Peyer's patch (tissue), 4 donors: ENCODE measurements around the gene PRKAR1B. TPM values are rescaled to one million over a fixed set of nuclear protein-coding genes. Genes with fewer than 3 reads are reported as not detected.

Source experiments
- DNase-seq, 3 donors: peaks; one replicate each; pipeline ENCODE4 v3.0.0-alpha.2; 2017 to 2019
- H3K27ac ChIP-seq, 4 donors: fragments of 200-600 bp; sonication (generic); one replicate each; pipeline ENCODE4 v1.5.1; 2016 to 2019
- H3K27me3 ChIP-seq, 2 donors: fragments of 200-600 bp; sonication (generic); one replicate each; pipeline ENCODE4 v1.5.1; 2019
- H3K36me3 ChIP-seq, 3 donors: fragments of 200-600 bp; sonication (generic); one replicate each; pipeline ENCODE4 v1.5.1; 2016 to 2019
- H3K4me1 ChIP-seq, 4 donors: fragments of 200-600 bp; sonication (generic); one replicate each; pipeline ENCODE4 v1.5.1; 2016 to 2019
- H3K4me3 ChIP-seq, 4 donors: fragments of 200-600 bp; sonication (generic); 1 replicate in 3 of 4; 2 replicates in 1 of 4; pipeline ENCODE4 v1.5.1; 2016 to 2019; ENCODE audit warnings: mild to moderate bottlenecking in 1 of 4
- H3K9me3 ChIP-seq, 4 donors: fragments of 200-600 bp; sonication (generic); one replicate each; pipeline ENCODE4 v1.5.1; 2016 to 2019; ENCODE audit warnings: mild to moderate bottlenecking in 1 of 4
- CTCF ChIP-seq, 6 experiments: fragments of 450-650 bp in 4 of 6; fragments of 200-600 bp in 2 of 6; sonication (generic) in 1 of 6; IDR thresholded peaks; one replicate each; pipeline ENCODE4 v1.5.1; 2017 to 2019; ENCODE audit warnings: antibody characterized with exemption in 6 of 6, mild to moderate bottlenecking in 3 of 6, moderate library complexity in 1 of 6
- POLR2A ChIP-seq, 2 donors: fragments of 450-650 bp; IDR thresholded peaks; one replicate each; pipeline ENCODE4 v1.5.1; 2017; ENCODE audit warnings: antibody characterized with exemption in 2 of 2, mild to moderate bottlenecking in 2 of 2, moderate library complexity in 2 of 2
- total RNA-seq, 4 donors: library from RNA; depleted of rRNA; stranded (reverse); fragments of >200 nt; gene quantifications; one replicate each; pipeline ENCODE4 v1.1.0, GENCODE V29; 2016

PRKAR1B gene
- total RNA-seq, 4 donors from 2014 or later, result 13.0 to 42.9 (median 17.0) TPM

GRCh38 chr7:683526-684205 lies 43.4 kb downstream of the PRKAR1B start:
- Histone ChIP-seq H3K27ac (no peak overlapping the region), H3K4me3 (no peak overlapping the region), H3K27me3 (no peaks in the 10 kb centered on the region), H3K36me3 (peaks cover 0 to 4% (median 0%) of the 10 kb centered on the region in 3 donors), H3K9me3 (peaks cover 0 to 12% (median 3%) of the 10 kb centered on the region in 4 donors), H3K4me1 (no peaks in the 10 kb centered on the region)
- peak in 1 of 3 donors; percentile 20 for DNase-seq
- TF ChIP-seq CTCF (IDR thresholded peaks at IDR 0.05), result no peak
- TF ChIP-seq POLR2A (IDR thresholded peaks at IDR 0.05), result no peak

GRCh38 chr7:682810-683209 lies 44.3 kb downstream of the PRKAR1B start:
- DNase-seq, result no peak
- H3K4me1 ChIP-seq, result no peaks in the 10 kb centered on the region
- peaks cover 0 to 4% (median 0%) of the 10 kb centered on the region in 3 donors for H3K36me3 ChIP-seq
- no peak overlapping the region for H3K4me3 ChIP-seq
- TF ChIP-seq CTCF (IDR thresholded peaks at IDR 0.05), result no peak
- TF ChIP-seq POLR2A (IDR thresholded peaks at IDR 0.05), result no peak
- no peak overlapping the region for H3K27ac ChIP-seq
- H3K9me3 ChIP-seq, result peaks cover 0 to 8% (median 3%) of the 10 kb centered on the region in 4 donors
- no peaks in the 10 kb centered on the region for H3K27me3 ChIP-seq

DNA sequence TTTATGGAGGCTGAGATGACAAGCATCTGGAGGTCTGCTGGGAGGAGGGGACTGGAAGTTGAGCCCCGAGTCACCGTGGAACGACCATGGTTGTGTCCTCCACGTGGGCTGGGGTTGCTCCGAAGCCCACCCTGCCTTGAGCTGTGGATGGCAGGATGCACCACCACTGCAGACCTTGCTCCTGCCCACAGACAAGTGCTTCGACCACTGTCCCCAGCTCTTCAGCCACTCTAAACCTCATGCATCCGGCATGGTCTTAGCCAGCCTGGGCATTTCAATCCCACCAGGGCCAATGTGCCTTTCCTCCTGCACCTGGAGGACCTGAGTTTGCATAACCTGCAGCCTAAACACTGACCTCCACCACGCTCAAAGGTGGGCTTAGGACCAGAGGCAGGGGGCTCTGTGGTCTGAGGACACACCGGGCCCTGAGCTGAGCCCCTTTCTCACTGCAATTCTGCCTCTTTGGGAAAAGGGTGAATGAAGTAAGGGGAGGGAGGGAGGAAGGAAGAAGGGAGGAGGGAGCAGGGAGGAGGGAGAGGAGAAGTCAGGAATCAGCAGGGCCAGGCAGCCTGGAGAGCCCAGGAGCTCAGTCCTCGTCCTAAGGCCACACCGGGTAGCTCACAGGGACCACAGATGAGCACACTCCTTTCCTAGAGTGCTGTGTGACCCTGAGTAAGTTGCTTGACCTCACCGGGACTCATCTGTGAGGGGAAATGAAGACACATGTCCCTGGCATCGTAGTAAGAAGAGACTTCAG lies 45.4 kb downstream of the PRKAR1B start:
- Histone ChIP-seq H3K4me3 (no peak overlapping the region), H3K36me3 (peaks cover 0 to 4% (median 0%) of the 10 kb centered on the region in 3 donors), H3K27ac (no peak overlapping the region), H3K9me3 (peaks cover 0 to 8% (median 1%) of the 10 kb centered on the region in 4 donors), H3K27me3 (no peaks in the 10 kb centered on the region), H3K4me1 (no peaks in the 10 kb centered on the region)
- no peak for TF ChIP-seq POLR2A (IDR thresholded peaks at IDR 0.05)
- TF ChIP-seq CTCF (IDR thresholded peaks at IDR 0.05), result no peak
- no peak for DNase-seq

GRCh38 chr7:680411-681127 lies 46.5 kb downstream of the PRKAR1B start:
- H3K9me3 ChIP-seq, result peaks cover 0 to 3% (median 0%) of the 10 kb centered on the region in 4 donors
- H3K4me3 ChIP-seq, result no peak overlapping the region
- DNase-seq, result peak in 1 of 3 donors; percentile 40
- TF ChIP-seq CTCF (IDR thresholded peaks at IDR 0.05) (no peak), POLR2A (IDR thresholded peaks at IDR 0.05) (no peak)
- H3K27me3 ChIP-seq, result no peaks in the 10 kb centered on the region
- H3K27ac ChIP-seq, result no peak overlapping the region
- no peaks in the 10 kb centered on the region for H3K4me1 ChIP-seq
- peaks cover 0 to 4% (median 0%) of the 10 kb centered on the region in 3 donors for H3K36me3 ChIP-seq

DNA sequence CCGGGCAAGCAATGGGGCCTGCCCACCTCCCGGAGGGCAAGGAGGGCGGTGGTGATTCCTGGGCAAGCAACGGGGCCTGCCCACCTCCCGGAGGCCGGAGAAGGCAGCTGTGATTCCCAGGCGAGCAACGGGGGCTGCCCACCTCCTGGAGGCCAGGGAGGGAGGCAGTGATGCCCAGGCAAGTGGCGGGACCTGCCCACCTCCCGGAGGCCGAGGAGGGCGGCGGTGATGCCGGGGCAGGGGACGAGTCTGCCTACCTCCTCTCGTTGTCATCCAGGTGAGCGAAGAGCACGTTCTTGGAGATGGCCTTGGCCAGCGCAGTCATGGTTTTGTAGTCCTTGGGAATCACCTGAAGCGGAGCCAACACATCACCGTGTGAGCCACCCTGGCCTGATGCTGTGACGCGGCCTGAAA lies 50.1 kb downstream of the PRKAR1B start:
- Histone ChIP-seq H3K9me3 (no peaks in the 10 kb centered on the region), H3K27ac (no peak overlapping the region), H3K36me3 (peaks cover 0 to 4% (median 0%) of the 10 kb centered on the region in 3 donors), H3K4me3 (no peak overlapping the region), H3K27me3 (no peaks in the 10 kb centered on the region), H3K4me1 (no peaks in the 10 kb centered on the region)
- DNase-seq, result no peak
- TF ChIP-seq CTCF (IDR thresholded peaks at IDR 0.05) (no peak), POLR2A (IDR thresholded peaks at IDR 0.05) (no peak)
